DMS 273 (cell line): Measurements from ENCODE around the gene IFT74.

Experiments used
- DNase-seq: peaks from one replicate; lab custom pipeline; 2025; ENCODE audit not compliant: unreplicated experiment; lab: John Stamatoyannopoulos, UW

Gene IFT74

DNA sequence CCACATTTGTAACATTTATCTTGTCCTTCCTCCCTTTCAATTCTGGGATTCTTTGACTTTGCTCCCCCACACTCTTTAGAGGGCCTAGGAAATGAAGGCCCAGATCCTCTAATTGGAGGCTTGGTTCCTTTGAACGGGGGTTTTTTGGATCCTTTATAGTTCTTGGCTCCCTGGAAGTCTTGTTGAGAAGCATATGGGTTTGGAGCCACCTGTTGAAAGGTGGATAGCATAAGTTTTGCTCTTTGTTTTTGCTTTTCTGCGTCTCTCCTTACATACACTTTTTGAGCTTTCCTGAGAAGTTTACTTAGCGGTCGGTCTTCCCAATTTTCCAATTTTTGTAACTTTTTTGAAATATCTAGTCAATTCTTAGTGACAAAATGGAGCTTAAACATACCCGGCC, 17.8 kb downstream of the IFT74 start:
- no peak for DNase-seq

- DNase-seq: no peak
Observed at GRCh38 chr9:26974927-26975326, 18.7 kb downstream of the IFT74 start.

DNA sequence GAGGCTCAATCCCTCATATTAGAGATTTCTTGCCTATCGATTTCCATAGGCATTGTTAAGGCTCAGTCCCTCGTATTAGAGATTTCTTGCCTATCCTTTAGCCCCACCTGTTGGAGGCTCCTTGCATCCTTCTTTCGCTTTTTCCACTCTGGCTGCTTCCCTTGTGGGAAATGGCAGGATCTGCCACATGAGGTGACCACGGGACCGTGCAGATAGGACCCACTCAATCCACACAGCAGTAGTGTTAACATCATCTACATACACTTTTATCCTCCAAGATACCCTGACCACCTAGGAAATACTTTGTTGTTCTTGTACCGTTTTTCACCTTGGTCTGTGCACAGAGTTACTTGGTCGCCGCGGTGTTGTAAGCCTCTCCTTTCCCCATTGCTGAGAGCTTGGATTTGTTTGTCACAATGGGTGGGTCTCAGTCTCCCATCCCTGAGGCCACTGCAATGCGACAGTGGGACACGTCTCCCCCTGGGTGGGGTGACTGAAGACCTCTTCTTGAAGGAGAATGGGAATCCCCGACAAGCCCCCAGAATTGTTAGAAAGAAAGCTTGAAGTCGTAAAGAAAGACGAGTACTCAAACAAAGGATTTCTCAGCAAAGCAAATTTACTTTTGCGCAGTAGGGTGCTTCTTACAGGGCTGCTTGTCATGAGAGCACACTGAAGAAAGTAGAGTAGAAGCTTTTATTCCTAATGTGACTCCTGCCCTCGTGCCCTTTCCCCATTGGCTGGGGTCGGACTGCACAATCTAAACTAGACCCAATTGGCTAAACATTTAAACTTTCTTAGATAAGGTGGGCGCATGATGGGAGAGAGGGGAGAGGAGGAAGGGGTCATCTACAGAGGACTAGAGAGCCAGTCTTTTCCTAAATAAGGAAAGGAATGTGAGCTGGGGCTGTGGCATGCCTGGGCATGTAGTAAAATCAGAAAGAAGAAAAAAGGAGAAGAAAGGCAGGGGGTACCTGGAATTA, 19.8 kb downstream of the IFT74 start:
- peak; percentile 58 for DNase-seq

- DNase-seq: no peak
Observed at GRCh38 chr9:26983340-26983739, 27.1 kb downstream of the IFT74 start.

DNA sequence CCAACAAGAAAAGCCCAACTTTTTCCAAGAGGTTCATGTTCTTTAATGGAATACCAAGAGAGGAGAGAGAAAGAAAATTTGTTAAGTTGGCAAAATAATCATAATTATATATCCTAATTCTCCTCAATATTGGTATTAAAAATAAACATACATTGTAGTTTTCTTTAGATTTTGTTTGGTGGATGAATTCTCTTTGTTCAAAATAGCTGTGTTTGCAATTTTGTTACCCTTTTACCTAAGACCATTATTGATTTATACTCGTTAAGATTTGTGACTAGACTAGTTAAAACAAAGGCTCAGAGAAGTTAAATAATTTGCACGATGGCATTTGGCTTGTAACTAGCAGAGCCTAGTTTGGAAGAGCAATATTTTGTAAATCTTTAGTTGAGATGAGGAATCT, 39.6 kb downstream of the IFT74 start:
- DNase-seq: no peak

- no peak for DNase-seq
Observed at GRCh38 chr9:27003426-27004077, 47.3 kb downstream of the IFT74 start.

DNA sequence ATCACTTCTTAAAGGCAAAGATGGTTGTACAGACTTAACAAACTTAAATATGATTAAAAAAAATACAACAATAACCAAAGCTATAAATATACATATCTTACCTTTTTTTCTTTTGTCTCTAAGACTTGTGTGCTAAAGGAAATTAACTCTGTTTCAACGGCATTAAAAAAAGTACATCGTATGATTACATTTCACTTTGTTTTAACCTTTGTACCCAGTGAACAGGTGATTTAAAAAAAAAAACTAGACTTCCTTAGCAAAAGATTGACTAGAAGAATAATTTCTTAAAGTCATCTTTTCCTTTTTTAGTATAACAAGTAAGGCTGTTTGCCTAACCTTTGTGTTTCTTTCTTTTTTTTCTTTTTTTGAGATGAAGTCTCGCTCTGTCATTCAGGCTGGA, 49.3 kb downstream of the IFT74 start, which contains the start of gene LRRC19:
Gene LRRC19 (minus strand): TSS at position 182 of the 400 bp plus-strand sequence. CDS start 5,978 bp downstream, outside the sequence.
- no peak for DNase-seq

GRCh38 chr9:27019589-27019988, 63.4 kb downstream of the IFT74 start:
- DNase-seq: no peak

- DNase-seq: no peak
Observed at GRCh38 chr9:27022920-27023319, 66.7 kb downstream of the IFT74 start.

- no peak for DNase-seq
Observed at GRCh38 chr9:27029186-27029585, 73.0 kb downstream of the IFT74 start.

DNA sequence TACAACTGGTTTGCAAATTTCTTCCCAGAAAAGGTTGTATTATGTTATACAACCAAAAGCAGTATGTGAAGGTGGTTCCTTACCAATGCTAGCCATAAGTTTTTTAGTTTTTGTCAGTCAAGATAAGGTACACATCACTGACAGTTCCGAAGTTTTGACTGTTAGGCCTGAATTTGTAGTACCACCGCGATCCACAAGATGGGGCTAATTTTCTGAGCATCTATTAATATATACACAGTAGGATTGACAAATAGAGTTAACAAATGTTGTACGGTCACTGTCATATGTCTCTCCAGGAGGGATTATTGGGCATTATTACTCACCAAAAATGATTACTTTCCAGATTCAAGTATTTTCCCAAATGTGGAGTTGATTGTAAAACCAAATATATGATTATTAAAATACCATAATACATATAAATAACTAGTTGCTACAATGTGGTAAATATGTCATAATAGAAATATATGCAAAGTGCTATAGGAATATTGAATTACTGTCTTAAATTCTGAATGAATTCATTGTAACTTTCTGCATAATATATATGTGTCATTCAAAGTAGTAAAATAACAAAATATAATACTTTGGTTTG, 77.7 kb downstream of the IFT74 start:
- DNase-seq: peak; percentile 70

DNA sequence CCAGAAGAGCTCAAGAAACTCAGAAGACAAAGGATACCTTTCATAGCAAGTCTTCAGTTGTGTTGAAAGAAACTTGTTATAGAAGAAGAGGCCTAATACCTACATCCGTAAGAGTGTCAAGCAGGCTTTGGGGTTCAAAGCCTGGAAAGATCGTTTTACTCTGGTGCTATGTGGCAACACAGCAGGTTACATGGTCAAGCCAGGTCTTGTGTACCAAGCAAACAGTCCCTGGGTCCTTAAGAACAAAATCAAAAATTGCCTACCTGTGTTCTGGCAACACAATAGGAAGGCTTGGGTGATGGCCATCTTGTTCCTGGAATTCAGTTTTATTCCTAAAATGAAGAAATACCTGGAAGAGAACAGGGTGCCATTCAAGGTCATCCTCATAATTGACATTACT, 81.3 kb downstream of the IFT74 start:
- DNase-seq: no peak

DNA sequence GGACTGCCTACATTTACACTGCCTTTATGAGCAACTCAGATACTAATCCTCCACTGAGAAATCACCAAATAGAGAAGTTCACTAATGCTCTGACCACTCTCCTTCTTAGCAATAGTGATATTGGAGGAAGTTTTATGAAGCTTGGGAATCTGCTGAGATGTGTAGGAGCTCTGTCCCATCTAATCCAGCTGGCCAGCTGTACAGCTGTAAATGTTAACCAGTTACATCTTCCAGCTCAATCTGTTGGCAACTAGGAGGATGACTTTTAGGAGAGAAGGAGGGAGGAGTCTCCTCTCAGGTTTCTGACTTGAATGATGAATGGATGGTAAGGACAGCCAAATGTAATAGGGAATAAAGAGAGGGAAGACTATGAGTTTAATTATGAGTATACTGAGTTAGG, 85.5 kb downstream of the IFT74 start:
- no peak for DNase-seq

GRCh38 chr9:27042476-27042875, 86.3 kb downstream of the IFT74 start:
- no peak for DNase-seq

- no peak for DNase-seq
Observed at GRCh38 chr9:27043176-27043575, 87.0 kb downstream of the IFT74 start.

- DNase-seq: no peak
Observed at GRCh38 chr9:27047136-27047535, 90.9 kb downstream of the IFT74 start.

GRCh38 chr9:27053369-27054022, 97.3 kb downstream of the IFT74 start:
- no peak for DNase-seq

GRCh38 chr9:27054125-27054524, 97.9 kb downstream of the IFT74 start:
- DNase-seq: no peak

DNA sequence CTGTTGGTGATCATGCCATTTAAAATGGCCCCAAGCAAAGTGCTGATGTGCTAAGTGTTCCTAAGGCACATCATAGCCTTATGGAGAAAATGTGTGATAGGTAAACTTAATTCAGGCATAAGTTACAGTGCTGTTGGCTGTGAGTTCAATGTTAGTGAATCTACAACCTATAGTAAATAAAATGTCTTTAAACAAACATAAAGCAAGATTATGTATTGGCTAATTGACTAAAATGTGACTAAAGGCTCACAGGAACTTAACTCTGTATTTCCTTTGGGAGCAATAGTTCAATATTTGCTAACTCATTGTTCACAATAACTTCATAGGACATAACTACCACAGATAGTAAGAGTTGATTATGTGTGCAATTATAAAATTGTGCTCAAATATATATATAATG, 98.6 kb downstream of the IFT74 start:
- DNase-seq: no peak

GRCh38 chr9:27059412-27059811, 103.2 kb downstream of the IFT74 start:
- no peak for DNase-seq

DNA sequence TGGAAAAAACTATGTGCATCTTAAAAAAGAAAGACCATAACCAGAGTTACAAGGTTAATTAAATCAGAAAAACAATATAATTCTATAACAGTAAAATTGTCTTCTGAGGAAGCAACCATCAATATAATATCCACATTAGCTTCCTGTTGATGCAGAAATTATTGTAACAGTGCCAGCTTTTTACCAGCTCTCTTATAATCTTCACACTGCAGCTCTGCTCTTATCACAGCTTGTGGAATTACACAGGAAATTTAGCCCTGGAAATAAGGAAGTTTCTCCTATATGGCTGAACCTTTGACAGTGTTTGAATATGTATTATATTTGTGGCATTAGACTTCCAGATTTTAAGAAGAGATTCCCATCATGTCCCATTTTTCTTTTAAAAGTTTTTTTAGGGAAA, 103.7 kb downstream of the IFT74 start:
- DNase-seq: no peak
